ENCODE data around the gene ABHD2.
"Not testable (repeated sequence)": the region's sequence is repeated elsewhere in the genome, so short reads cannot be mapped to it uniquely, and the experiment has no call there.

Gene ABHD2

GRCh38 chr15:89243046-89243690 is 154.9 kb downstream of the ABHD2 start:
- Mint-ChIP-seq H3K27ac (ENCODE audit: low read depth) (peak overlapping the region; percentile 90), H3K36me3 (ENCODE audit: insufficient read depth) (peaks cover 12% of the 10 kb centered on the region), H3K4me3 (peak overlapping the region; percentile 92), H3K4me1 (peaks cover 30% of the 10 kb centered on the region), H3K9me3 (no peaks in the 10 kb centered on the region), H3K27me3 (no peaks in the 10 kb centered on the region)
- no peak for DNase-seq (ENCODE audit: low spot score in 2 of 2)
- no peak for ATAC-seq (replicated peaks; ENCODE audit: extremely low read depth, poor library complexity, severe bottlenecking)

DNA sequence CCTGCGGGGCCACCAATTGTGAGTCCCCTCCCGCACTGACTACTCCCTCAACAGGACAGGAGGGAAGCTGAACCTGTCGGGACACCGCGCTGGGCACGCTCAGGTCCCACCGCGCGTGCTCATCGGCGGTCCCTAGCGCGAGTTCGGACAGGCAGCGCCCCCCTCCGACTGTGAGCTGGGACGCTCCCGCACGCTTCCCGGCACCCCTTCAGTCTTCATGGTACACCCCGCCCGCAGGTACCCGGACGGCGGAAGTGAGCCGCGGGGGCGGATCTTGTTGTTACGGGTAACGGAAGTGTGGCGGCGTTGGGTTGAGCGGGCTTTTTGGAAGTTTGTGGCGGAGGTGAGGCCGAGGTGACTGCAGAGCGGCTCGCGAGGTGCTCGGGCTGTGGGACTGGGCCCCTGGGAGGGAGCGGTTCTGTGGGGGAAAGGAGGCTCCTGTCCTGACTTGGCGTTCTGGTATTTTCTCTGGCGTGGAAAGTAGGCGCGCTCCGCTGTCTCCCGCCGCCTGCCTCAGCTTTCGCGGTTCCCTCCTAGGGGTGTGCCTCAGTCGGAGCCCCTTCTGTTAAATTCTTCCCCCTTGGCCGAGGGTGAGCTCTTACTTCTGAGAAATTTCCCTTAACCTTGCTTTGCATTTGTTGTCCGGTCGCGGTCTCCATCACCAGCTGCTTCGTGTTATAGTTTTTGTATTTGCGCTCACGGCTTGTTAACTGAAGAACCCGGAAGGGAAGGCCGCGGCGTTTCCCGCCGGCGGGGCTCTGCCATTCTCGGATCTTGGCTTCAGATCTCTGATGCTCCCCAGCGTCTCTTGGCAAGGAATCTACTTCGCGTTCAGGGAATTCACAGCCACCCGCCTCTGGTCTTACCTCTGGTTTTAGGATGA is 155.7 kb downstream of the ABHD2 start, which contains the start of gene FANCI:
TSS of gene FANCI (plus strand) at position 289 of the 883 bp plus-strand sequence. CDS start 3,669 bp downstream, outside the sequence.
- H3K4me3 Mint-ChIP-seq: peak within 1 kb of the TSS; percentile 92
- H3K27me3 Mint-ChIP-seq: no peaks in the 10 kb centered on the region
- peak; percentile 93 to 96 for DNase-seq (ENCODE audit: low spot score in 2 of 2)
- H3K36me3 Mint-ChIP-seq (ENCODE audit: insufficient read depth): peaks cover 12% of the 10 kb centered on the region
- H3K27ac Mint-ChIP-seq (ENCODE audit: low read depth): peak within 1 kb of the TSS; percentile 90
- ATAC-seq (replicated peaks; ENCODE audit: extremely low read depth, poor library complexity, severe bottlenecking): peak; percentile 96
- H3K4me1 Mint-ChIP-seq: peaks cover 30% of the 10 kb centered on the region
- H3K9me3 Mint-ChIP-seq: no peaks in the 10 kb centered on the region

DNA sequence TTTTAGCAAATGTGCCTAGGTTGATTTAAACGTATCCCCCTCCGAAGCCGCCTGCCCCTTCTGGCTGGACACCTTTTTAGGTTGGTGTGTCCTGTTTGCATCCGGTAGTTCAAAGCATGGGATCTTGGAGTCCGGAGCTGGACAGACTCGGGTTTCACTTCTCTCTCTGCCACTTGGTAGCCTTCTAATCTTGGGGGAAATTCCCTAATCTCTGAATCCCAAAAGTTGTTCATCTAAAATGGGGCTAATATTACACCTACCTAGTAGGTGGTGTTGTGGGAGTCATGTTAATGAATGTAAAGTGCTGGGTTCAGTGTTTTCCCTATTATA is 156.3 kb downstream of the ABHD2 start:
- no peaks in the 10 kb centered on the region for H3K27me3 Mint-ChIP-seq
- peaks cover 15% of the 10 kb centered on the region for H3K36me3 Mint-ChIP-seq (ENCODE audit: insufficient read depth)
- DNase-seq (ENCODE audit: low spot score in 2 of 2) (no peak), ATAC-seq (replicated peaks; ENCODE audit: extremely low read depth, poor library complexity, severe bottlenecking) (no peak)
- peak overlapping the region; percentile 90 for H3K27ac Mint-ChIP-seq (ENCODE audit: low read depth)
- peak overlapping the region; percentile 92 for H3K4me3 Mint-ChIP-seq
- no peaks in the 10 kb centered on the region for H3K9me3 Mint-ChIP-seq
- peaks cover 30% of the 10 kb centered on the region for H3K4me1 Mint-ChIP-seq

- H3K27ac Mint-ChIP-seq (ENCODE audit: low read depth): no peak overlapping the region
- H3K4me3 Mint-ChIP-seq: no peak overlapping the region
- no peak for ATAC-seq (replicated peaks; ENCODE audit: extremely low read depth, poor library complexity, severe bottlenecking)
- peaks cover 11% of the 10 kb centered on the region for H3K36me3 Mint-ChIP-seq (ENCODE audit: insufficient read depth)
- peaks cover 30% of the 10 kb centered on the region for H3K4me1 Mint-ChIP-seq
- H3K27me3 Mint-ChIP-seq: no peaks in the 10 kb centered on the region
- no peak for DNase-seq (ENCODE audit: low spot score in 2 of 2)
- H3K9me3 Mint-ChIP-seq: no peaks in the 10 kb centered on the region
These were observed 159.2 kb downstream of the ABHD2 start for GRCh38 chr15:89247446-89247845.

- peaks cover 11% of the 10 kb centered on the region for H3K36me3 Mint-ChIP-seq (ENCODE audit: insufficient read depth)
These were observed 160.3 kb downstream of the ABHD2 start for GRCh38 chr15:89248584-89248983.

GRCh38 chr15:89250142-89250541 is 161.9 kb downstream of the ABHD2 start:
- H3K27ac Mint-ChIP-seq (ENCODE audit: low read depth); H3K9me3 Mint-ChIP-seq: not testable (repeated sequence)

More at GRCh38 chr15:89248584-89248983, 160.3 kb downstream of the ABHD2 start:
- no peak overlapping the region for H3K27ac Mint-ChIP-seq (ENCODE audit: low read depth)
- ATAC-seq (replicated peaks; ENCODE audit: extremely low read depth, poor library complexity, severe bottlenecking) (no peak), DNase-seq (ENCODE audit: low spot score in 2 of 2) (no peak)
- H3K4me3 Mint-ChIP-seq: no peak overlapping the region
- H3K4me1 Mint-ChIP-seq: peaks cover 22% of the 10 kb centered on the region
- no peaks in the 10 kb centered on the region for H3K9me3 Mint-ChIP-seq
- H3K27me3 Mint-ChIP-seq: no peaks in the 10 kb centered on the region

More at GRCh38 chr15:89250142-89250541, 161.9 kb downstream of the ABHD2 start:
- not testable (repeated sequence) for H3K27me3 Mint-ChIP-seq; H3K4me1 Mint-ChIP-seq; H3K4me3 Mint-ChIP-seq; ATAC-seq (replicated peaks; ENCODE audit: extremely low read depth, poor library complexity, severe bottlenecking); DNase-seq (ENCODE audit: low spot score in 2 of 2); H3K36me3 Mint-ChIP-seq (ENCODE audit: insufficient read depth)

Data from central memory CD8-positive, alpha-beta T cell (primary cell).